Immature natural killer cell (primary cell): ENCODE measurements around the gene PRR11. TPM values are rescaled to one million over a fixed set of nuclear protein-coding genes. Genes with fewer than 3 reads are reported as not detected.

Experiments
- polyA plus RNA-seq, 3 donors: library from polyadenylated mRNA; unstranded; fragments of 300-500 nt; fragmentation: Illumina TruSeq; gene quantifications; one replicate each; pipeline ENCODE4 v1.2.3, GENCODE V29; 2021

Gene PRR11
- polyA plus RNA-seq, 3 donors from 2014 or later: 0.76 to 1.2 TPM; not detected in 1

Other genes with a start within 250 kb of the PRR11 start
- gene TRIM37, start 48.9 kb upstream of the PRR11 start, polyA plus RNA-seq: 10 to 100 TPM in 1 of 3 donors, 1 to 10 TPM in 2; 6.0 to 12.5 (median 7.1) TPM
- gene SKA2, start 560 bp upstream of the PRR11 start, polyA plus RNA-seq: 10 to 100 TPM; 26.0 to 49.1 (median 36.4) TPM
- gene SMG8, start 54.3 kb downstream of the PRR11 start, polyA plus RNA-seq: 10 to 100 TPM in 2 of 3 donors, 1 to 10 TPM in 1; 4.6 to 15.2 (median 13.1) TPM
- gene GDPD1, start 64.8 kb downstream of the PRR11 start, polyA plus RNA-seq: 1 to 10 TPM; 1.4 to 4.1 (median 2.3) TPM
- 10 to 100 TPM in 2 of 3 donors, 1 to 10 TPM in 1; 5.6 to 13.0 (median 11.0) TPM for gene YPEL2, start 175.9 kb downstream of the PRR11 start, polyA plus RNA-seq